GM13977 (cell line): ENCODE results near the gene CPN2.

Experiments
- DNase-seq: peaks from one replicate; pipeline ENCODE4 v3.0.0; 2012; ENCODE audit warnings: low spot score
- in situ Hi-C: fragments of 300-500 bp; cut with MboI; formaldehyde crosslinking; loops from one replicate; pipeline ENCODE4 v1.12.0; 2022; ENCODE audit warnings: low sequenced_read_pairs, low pct_unique_long_range_greater_than_20kb, mixed read lengths, inconsistent platforms; ENCODE audit not compliant: unreplicated experiment
- TF ChIP-seq, protein P1 (sequence below): IDR thresholded peaks from 2 replicates; pipeline ENCODE4 v1.5.1; 2012; ENCODE audit warnings: mild to moderate bottlenecking, control low read depth; ENCODE audit not compliant: insufficient read depth; ENCODE audit errors: extremely low read depth, missing control alignments

Gene CPN2

DNA sequence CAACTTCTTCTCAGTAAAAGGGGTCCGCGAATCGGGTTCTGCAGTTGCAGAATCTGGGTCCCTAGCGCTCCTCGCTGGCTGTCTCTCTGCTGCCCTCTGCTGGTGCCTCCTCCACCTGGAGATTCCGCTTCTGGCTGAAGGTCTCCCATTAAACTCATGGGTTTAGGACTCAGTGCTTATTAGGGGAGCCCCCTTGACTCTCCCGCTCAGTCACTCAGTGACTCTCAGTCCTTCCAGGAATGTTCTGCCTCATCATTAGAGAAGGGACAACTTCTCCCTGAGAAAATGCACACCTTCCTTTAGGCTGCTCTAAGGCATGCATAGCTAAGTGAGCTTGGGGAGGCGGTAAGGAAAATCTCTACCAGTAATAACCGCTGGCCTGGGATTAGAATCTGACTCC lies 7.1 kb downstream of the CPN2 start:
- TF ChIP-seq, protein P1, sequence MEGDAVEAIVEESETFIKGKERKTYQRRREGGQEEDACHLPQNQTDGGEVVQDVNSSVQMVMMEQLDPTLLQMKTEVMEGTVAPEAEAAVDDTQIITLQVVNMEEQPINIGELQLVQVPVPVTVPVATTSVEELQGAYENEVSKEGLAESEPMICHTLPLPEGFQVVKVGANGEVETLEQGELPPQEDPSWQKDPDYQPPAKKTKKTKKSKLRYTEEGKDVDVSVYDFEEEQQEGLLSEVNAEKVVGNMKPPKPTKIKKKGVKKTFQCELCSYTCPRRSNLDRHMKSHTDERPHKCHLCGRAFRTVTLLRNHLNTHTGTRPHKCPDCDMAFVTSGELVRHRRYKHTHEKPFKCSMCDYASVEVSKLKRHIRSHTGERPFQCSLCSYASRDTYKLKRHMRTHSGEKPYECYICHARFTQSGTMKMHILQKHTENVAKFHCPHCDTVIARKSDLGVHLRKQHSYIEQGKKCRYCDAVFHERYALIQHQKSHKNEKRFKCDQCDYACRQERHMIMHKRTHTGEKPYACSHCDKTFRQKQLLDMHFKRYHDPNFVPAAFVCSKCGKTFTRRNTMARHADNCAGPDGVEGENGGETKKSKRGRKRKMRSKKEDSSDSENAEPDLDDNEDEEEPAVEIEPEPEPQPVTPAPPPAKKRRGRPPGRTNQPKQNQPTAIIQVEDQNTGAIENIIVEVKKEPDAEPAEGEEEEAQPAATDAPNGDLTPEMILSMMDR = peak; percentile 96
- DNase-seq = peak; percentile 87
- in situ Hi-C loops = no loop called here

DNA sequence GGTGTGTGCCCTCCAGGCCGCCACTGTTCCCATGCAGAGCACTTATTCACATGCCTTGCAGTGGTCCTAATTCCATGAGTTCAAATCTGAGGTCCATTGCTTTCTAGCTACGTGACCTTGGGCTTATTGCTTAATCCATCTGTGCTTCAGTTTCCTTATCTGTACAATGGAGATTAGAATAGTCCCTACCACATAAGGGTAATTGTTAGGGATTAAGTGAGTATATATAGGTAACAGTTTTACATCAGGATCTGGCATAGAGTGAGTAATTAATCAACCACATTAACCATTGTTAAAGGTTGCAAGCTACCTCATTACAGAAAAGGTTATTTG lies 7.6 kb downstream of the CPN2 start:
- in situ Hi-C loops = no loop called here
- TF ChIP-seq, protein P1 = no peak
- no peak for DNase-seq

DNA sequence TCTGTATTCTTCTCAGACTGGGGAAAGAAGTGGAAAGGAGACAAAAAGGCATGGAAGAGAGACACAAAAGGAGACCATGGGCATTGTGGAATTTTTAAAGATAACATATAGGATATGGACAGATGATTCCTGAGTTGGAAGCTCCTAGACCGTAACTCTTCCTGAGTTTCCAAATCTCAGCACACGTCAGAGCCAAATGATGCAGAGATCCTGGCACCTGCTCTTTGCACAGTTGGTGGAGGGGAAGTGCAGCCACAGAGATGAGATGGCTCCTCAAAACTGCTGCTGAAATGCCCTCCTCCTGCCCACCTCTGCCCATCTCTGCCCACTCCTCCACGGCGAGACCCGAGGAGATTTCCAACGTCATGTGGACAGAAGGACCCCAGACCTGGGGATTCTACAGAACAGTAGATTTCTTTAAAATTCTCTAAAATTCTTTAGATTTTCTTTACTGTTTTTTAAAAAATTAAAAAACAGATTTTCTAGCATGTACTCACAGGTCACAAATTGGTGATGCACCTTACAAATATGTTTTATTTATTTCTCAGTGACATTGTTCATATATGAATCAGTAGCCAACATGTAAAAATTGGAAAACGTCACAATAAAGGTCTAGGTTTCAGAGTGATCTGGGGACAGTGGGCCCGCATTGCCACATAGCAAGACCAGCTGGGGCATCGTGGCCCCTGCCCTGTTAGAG lies 8.1 kb downstream of the CPN2 start:
- DNase-seq = no peak
- in situ Hi-C loops = no loop called here
- TF ChIP-seq, protein P1 = no peak

DNA sequence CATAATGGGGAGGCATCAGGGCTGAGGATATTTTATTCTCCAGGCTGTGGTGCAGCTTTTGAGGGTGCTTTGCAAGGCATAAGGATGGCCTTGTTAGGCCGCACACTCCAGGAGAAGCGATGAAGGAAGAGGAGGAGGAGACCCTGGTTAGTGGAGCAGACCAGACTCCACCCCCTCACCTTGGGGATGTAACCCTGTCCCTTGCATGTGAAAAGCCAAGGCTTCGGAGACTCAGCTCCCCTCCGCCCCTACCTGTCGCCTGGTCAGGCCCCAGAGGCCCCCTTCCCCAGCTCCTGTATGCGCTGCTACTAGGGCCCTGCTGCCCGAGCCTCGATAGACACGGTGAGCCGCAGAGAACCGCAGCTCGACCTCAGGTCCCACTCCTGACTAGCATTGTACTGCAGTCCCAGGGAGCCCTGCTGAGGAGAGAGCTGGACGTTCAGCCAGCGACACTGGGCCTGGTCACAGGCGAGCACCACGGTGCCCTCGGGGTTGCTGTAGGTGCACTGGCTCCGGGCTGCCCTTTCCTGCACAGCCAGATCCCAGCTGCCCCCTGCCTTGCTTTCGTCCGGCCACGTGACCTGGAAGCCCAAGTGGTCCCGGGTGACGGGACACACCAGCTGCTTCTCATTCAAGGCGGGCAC lies 10.2 kb downstream of the CPN2 start:
- TF ChIP-seq, protein P1 = no peak
- in situ Hi-C loops = no loop called here
- no peak for DNase-seq

DNA sequence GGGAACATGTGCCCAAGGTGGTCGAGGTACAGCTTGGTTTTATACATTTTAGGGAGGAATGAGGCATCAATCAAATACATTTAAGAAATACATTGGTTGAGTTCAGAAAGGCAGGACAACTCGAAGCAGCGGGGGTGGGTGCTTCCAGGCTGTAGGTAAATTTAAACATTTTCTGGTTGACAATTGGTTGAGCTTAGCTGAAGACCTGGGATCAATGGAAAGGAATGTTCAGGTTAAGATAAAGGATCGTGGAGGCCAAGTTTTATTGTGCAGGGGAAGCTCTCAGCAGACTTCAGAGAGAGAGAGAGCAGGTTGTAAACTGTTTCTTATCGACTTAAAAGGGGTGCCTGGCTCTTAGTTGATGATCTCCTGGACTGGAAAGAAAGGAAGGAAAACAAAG lies 11.3 kb downstream of the CPN2 start:
- DNase-seq = no peak
- in situ Hi-C loops = loop anchor here (10.0 kb wide), 1 partner anchor 245 kb away; no protein-coding TSS in a partner anchor
- TF ChIP-seq, protein P1 = no peak

DNA sequence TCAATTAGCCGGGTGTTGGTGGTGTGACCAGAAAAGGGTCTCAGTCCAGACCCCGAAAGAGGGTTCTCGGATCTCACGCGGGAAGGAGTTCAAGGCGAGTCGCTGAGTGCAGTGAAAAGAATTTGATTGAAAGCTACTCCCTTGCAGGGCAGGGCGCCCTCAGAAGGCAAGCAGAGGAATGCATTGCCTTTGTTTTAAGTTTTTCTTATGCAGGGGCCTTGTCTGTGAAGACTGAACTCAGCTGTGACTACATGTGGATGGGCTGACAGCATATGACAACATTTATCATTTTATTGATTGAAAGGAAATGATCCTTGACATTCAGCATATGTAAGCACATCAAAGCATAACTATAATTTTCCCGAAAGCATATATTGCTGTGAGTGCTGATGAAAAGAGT lies 11.8 kb downstream of the CPN2 start:
- no peak for DNase-seq
- TF ChIP-seq, protein P1 = no peak
- in situ Hi-C loops = loop anchor here (10.0 kb wide), 1 partner anchor 245 kb away; no protein-coding TSS in a partner anchor
